T-helper 2 cell treated with Interferon-gamma antibody and Interleukin-4, amounts not matched to agents 5 μg/mL and 100 μg/mL, for 36 hours (primary cell): ENCODE measurements around the gene BLNK.

ENCODE experiments used
- DNase-seq: peaks from one replicate; pipeline ENCODE4 v3.0.0; 2021; ENCODE audit warnings: low spot score
- H3K27ac Mint-ChIP-seq: one replicate; pipeline ENCODE4 v1.8.0; 2021; ENCODE audit warnings: mild to moderate bottlenecking, mixed read lengths
- H3K27me3 Mint-ChIP-seq: one replicate; pipeline ENCODE4 v1.8.0; 2021; ENCODE audit warnings: low read depth, mixed read lengths
- H3K36me3 Mint-ChIP-seq: one replicate; pipeline ENCODE4 v1.8.0; 2021; ENCODE audit warnings: low read depth, mixed read lengths
- H3K4me1 Mint-ChIP-seq: one replicate; pipeline ENCODE4 v1.8.0; 2021; ENCODE audit warnings: low read depth, mixed read lengths
- H3K4me3 Mint-ChIP-seq: one replicate; pipeline ENCODE4 v1.8.0; 2022; ENCODE audit warnings: mild to moderate bottlenecking, moderate library complexity, mixed read lengths
- H3K9me3 Mint-ChIP-seq: one replicate; pipeline ENCODE4 v1.8.0; 2021; ENCODE audit warnings: mixed read lengths

BLNK gene

GRCh38 chr10:96236876-96237275, 34.5 kb downstream of the BLNK start:
- Mint-ChIP-seq H3K4me1 (peaks cover 5% of the 10 kb centered on the region), H3K36me3 (no peaks in the 10 kb centered on the region), H3K27me3 (peaks cover 5% of the 10 kb centered on the region), H3K4me3 (no peak overlapping the region), H3K27ac (no peak overlapping the region), H3K9me3 (no peaks in the 10 kb centered on the region)
- no peak for DNase-seq

GRCh38 chr10:96236090-96236478, 35.3 kb downstream of the BLNK start:
- peaks cover 5% of the 10 kb centered on the region for H3K4me1 Mint-ChIP-seq
- no peaks in the 10 kb centered on the region for H3K36me3 Mint-ChIP-seq
- no peak overlapping the region for H3K27ac Mint-ChIP-seq
- H3K9me3 Mint-ChIP-seq = no peaks in the 10 kb centered on the region
- no peak for DNase-seq
- peaks cover 2% of the 10 kb centered on the region for H3K27me3 Mint-ChIP-seq
- no peak overlapping the region for H3K4me3 Mint-ChIP-seq

- peaks cover 2% of the 10 kb centered on the region for H3K27me3 Mint-ChIP-seq
- no peaks in the 10 kb centered on the region for H3K36me3 Mint-ChIP-seq
- peaks cover 5% of the 10 kb centered on the region for H3K4me1 Mint-ChIP-seq
- no peak for DNase-seq
- H3K27ac Mint-ChIP-seq = no peak overlapping the region
- no peak overlapping the region for H3K4me3 Mint-ChIP-seq
- H3K9me3 Mint-ChIP-seq = no peaks in the 10 kb centered on the region
Measured at GRCh38 chr10:96235326-96236089, 35.9 kb downstream of the BLNK start.

GRCh38 chr10:96233959-96234358, 37.4 kb downstream of the BLNK start:
- no peak overlapping the region for H3K27ac Mint-ChIP-seq

GRCh38 chr10:96230527-96230926, 40.8 kb downstream of the BLNK start:
- Mint-ChIP-seq H3K4me3 (no peak overlapping the region), H3K27ac (no peak overlapping the region), H3K9me3 (no peaks in the 10 kb centered on the region), H3K27me3 (peaks cover 2% of the 10 kb centered on the region), H3K36me3 (no peaks in the 10 kb centered on the region), H3K4me1 (no peaks in the 10 kb centered on the region)
- DNase-seq = no peak

More at GRCh38 chr10:96233959-96234358, 37.4 kb downstream of the BLNK start:
- no peak overlapping the region for H3K4me3 Mint-ChIP-seq
- peaks cover 3% of the 10 kb centered on the region for H3K4me1 Mint-ChIP-seq
- DNase-seq = no peak
- H3K9me3 Mint-ChIP-seq = no peaks in the 10 kb centered on the region
- H3K36me3 Mint-ChIP-seq = no peaks in the 10 kb centered on the region
- H3K27me3 Mint-ChIP-seq = peaks cover 2% of the 10 kb centered on the region

- no peaks in the 10 kb centered on the region for H3K4me1 Mint-ChIP-seq
- H3K27me3 Mint-ChIP-seq = peaks cover 2% of the 10 kb centered on the region
- H3K36me3 Mint-ChIP-seq = no peaks in the 10 kb centered on the region
- H3K4me3 Mint-ChIP-seq = no peak overlapping the region
- no peak overlapping the region for H3K27ac Mint-ChIP-seq
- H3K9me3 Mint-ChIP-seq = no peaks in the 10 kb centered on the region
- peak; percentile 51 for DNase-seq
Measured at GRCh38 chr10:96229568-96230030, 41.8 kb downstream of the BLNK start.

- no peak for DNase-seq
- H3K27me3 Mint-ChIP-seq = peaks cover 1% of the 10 kb centered on the region
- H3K4me3 Mint-ChIP-seq = no peak overlapping the region
- H3K36me3 Mint-ChIP-seq = no peaks in the 10 kb centered on the region
- H3K9me3 Mint-ChIP-seq = no peaks in the 10 kb centered on the region
- no peak overlapping the region for H3K27ac Mint-ChIP-seq
- H3K4me1 Mint-ChIP-seq = no peaks in the 10 kb centered on the region
Measured at GRCh38 chr10:96228408-96228994, 42.9 kb downstream of the BLNK start.

GRCh38 chr10:96227206-96227605, 44.2 kb downstream of the BLNK start:
- H3K9me3 Mint-ChIP-seq = no peaks in the 10 kb centered on the region
- H3K36me3 Mint-ChIP-seq = no peaks in the 10 kb centered on the region
- H3K27ac Mint-ChIP-seq = no peak overlapping the region
- no peaks in the 10 kb centered on the region for H3K4me1 Mint-ChIP-seq
- no peak overlapping the region for H3K4me3 Mint-ChIP-seq
- no peak for DNase-seq
- H3K27me3 Mint-ChIP-seq = no peaks in the 10 kb centered on the region

- Mint-ChIP-seq H3K27ac (no peak overlapping the region), H3K4me3 (no peak overlapping the region)
- no peak for DNase-seq
Measured at GRCh38 chr10:96225119-96225518, 46.2 kb downstream of the BLNK start.

GRCh38 chr10:96222908-96223307, 48.5 kb downstream of the BLNK start:
- Mint-ChIP-seq H3K4me3 (no peak overlapping the region), H3K9me3 (no peaks in the 10 kb centered on the region), H3K4me1 (no peaks in the 10 kb centered on the region), H3K27ac (no peak overlapping the region), H3K27me3 (peaks cover 14% of the 10 kb centered on the region), H3K36me3 (no peaks in the 10 kb centered on the region)
- no peak for DNase-seq

More at GRCh38 chr10:96225119-96225518, 46.2 kb downstream of the BLNK start:
- Mint-ChIP-seq H3K27me3 (peaks cover 7% of the 10 kb centered on the region), H3K9me3 (no peaks in the 10 kb centered on the region), H3K4me1 (no peaks in the 10 kb centered on the region), H3K36me3 (no peaks in the 10 kb centered on the region)

- DNase-seq = no peak
- no peaks in the 10 kb centered on the region for H3K36me3 Mint-ChIP-seq
- H3K9me3 Mint-ChIP-seq = no peaks in the 10 kb centered on the region
- H3K4me3 Mint-ChIP-seq = no peak overlapping the region
- H3K4me1 Mint-ChIP-seq = no peaks in the 10 kb centered on the region
- no peak overlapping the region for H3K27ac Mint-ChIP-seq
- H3K27me3 Mint-ChIP-seq = peaks cover 18% of the 10 kb centered on the region
Measured at GRCh38 chr10:96222441-96222840, 48.9 kb downstream of the BLNK start.

- DNase-seq = no peak
- Mint-ChIP-seq H3K27me3 (peaks cover 22% of the 10 kb centered on the region), H3K4me1 (peaks cover 1% of the 10 kb centered on the region), H3K4me3 (no peak overlapping the region), H3K36me3 (no peaks in the 10 kb centered on the region), H3K27ac (no peak overlapping the region), H3K9me3 (no peaks in the 10 kb centered on the region)
Measured at GRCh38 chr10:96218826-96219225, 52.5 kb downstream of the BLNK start.

GRCh38 chr10:96217711-96218110, 53.7 kb downstream of the BLNK start:
- Mint-ChIP-seq H3K9me3 (no peaks in the 10 kb centered on the region), H3K27me3 (peaks cover 22% of the 10 kb centered on the region), H3K27ac (no peak overlapping the region), H3K4me1 (peaks cover 3% of the 10 kb centered on the region), H3K36me3 (no peaks in the 10 kb centered on the region), H3K4me3 (no peak overlapping the region)
- DNase-seq = no peak

GRCh38 chr10:96216775-96217174, 54.6 kb downstream of the BLNK start:
- no peaks in the 10 kb centered on the region for H3K36me3 Mint-ChIP-seq

More at GRCh38 chr10:96216775-96217174, 54.6 kb downstream of the BLNK start:
- DNase-seq = no peak
- Mint-ChIP-seq H3K27me3 (peaks cover 22% of the 10 kb centered on the region), H3K9me3 (no peaks in the 10 kb centered on the region), H3K27ac (no peak overlapping the region), H3K4me3 (no peak overlapping the region), H3K4me1 (peaks cover 3% of the 10 kb centered on the region)
